ENCODE data around the gene NGF.

The NGF gene

DNA sequence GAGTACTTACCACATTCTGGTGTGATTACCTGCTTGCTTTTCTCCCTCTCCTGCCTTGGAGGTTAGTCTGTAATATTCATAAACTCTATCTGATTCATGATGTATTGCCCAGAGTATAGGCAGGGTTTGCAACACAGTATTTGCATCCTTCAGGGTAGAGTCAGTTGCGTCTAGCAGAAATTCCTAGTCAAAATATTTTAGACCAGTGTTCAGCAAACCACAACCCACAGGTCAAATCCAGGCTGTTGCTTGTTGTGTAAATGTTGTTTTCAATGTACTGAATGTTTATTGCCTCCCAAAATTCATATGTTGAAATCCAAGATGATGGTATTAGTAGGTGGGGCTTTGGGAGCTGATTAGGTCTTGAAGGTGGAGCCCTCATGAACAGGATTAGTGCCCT is 82.9 kb downstream of the NGF start:
- TF ChIP-seq, protein P1, sequence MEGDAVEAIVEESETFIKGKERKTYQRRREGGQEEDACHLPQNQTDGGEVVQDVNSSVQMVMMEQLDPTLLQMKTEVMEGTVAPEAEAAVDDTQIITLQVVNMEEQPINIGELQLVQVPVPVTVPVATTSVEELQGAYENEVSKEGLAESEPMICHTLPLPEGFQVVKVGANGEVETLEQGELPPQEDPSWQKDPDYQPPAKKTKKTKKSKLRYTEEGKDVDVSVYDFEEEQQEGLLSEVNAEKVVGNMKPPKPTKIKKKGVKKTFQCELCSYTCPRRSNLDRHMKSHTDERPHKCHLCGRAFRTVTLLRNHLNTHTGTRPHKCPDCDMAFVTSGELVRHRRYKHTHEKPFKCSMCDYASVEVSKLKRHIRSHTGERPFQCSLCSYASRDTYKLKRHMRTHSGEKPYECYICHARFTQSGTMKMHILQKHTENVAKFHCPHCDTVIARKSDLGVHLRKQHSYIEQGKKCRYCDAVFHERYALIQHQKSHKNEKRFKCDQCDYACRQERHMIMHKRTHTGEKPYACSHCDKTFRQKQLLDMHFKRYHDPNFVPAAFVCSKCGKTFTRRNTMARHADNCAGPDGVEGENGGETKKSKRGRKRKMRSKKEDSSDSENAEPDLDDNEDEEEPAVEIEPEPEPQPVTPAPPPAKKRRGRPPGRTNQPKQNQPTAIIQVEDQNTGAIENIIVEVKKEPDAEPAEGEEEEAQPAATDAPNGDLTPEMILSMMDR (conservative IDR thresholded peaks at IDR 0.05; ENCODE audit: low read length): no peak
- no peak overlapping the region for H3K4me3 ChIP-seq (ENCODE audit: low read length)
- DNase-seq (ENCODE audit: low read depth): peak; percentile 87

DNA sequence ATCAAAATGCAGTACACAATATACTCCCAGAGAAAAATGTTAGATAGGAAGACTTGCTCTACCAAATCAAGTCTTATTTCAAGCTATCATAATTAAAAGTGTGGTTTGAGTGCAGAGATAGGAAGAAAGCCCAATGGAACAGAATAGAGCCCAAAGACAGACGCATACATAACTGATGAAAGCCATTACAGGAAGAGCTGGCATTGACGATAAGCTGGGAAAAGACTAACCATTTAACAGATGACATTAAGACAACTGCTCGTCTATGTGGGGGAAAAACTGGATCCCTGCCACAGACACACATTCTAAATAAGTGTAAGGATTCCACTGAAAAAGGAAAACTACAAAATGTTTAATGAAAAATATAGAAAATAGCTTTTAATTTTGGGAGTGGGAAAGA is 85.5 kb downstream of the NGF start:
- H3K4me3 ChIP-seq (ENCODE audit: low read length): no peak overlapping the region
- TF ChIP-seq, protein P1 (conservative IDR thresholded peaks at IDR 0.05; ENCODE audit: low read length): no peak

DNA sequence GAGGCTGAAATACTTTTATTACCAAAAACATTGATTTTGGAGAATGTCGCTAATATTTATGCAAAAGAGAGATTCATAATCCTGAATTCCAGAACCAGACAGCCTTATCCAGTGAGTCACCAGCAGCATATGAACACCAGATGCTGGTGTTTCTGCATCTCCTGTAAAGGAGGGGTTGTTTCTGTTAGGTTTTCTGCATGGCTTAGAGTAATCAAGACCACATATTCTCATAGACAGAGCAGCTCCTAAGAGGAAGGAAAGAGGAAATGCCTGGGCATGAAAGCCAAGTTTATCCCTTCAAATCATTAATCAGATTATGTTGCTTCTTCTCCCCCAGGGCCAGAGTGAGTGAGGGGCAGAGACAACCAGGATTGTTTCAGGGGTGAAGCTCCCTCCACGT is 86.2 kb downstream of the NGF start:
- peak; percentile 96 for DNase-seq (ENCODE audit: low read depth)
- H3K4me3 ChIP-seq (ENCODE audit: low read length): no peak overlapping the region
- TF ChIP-seq, protein P1 (conservative IDR thresholded peaks at IDR 0.05; ENCODE audit: low read length): no peak

More for the DNA sequence above, 85.5 kb downstream of the NGF start:
- DNase-seq (ENCODE audit: low read depth): no peak

DNA sequence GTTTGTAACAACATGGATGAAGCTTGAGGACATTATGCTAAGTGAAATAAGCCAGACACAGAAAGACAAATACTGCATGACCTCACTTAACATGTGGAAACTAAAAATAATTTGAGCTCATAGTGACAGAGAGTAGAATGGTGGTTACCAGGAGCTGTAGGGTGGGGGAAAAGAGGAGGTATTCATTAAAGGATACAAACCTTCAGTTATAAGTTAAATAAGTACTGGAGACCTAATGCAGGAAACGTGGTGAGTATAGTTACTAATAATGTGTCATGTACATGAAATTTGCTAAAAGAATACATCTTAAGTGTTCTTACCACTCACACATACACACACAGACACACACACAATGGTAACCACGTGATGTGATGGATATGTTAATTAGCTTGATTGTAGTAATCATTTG is 86.7 kb downstream of the NGF start:
- H3K4me3 ChIP-seq (ENCODE audit: low read length): no peak overlapping the region
- DNase-seq (ENCODE audit: low read depth): peak; percentile 66
- TF ChIP-seq, protein P1 (conservative IDR thresholded peaks at IDR 0.05; ENCODE audit: low read length): no peak

DNA sequence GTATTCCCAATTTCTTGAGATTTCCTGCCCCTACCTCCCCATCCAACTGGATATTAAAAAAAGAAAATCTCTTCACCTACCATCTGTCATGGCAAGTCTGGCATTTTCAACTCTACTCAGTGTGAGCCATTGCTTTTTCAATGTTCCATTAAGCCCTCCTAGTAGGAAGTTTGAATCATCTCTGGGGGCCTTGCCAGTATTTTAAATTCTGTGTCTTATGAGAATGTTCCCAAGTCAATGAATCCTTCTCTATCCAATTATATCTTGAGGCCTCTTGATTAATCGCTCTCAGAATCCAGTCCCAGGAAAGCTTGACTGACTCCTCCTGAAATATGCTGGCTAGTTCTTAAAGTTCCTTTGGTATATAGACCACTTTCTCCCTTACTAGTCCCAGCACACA is 91.5 kb downstream of the NGF start:
- TF ChIP-seq, protein P1 (conservative IDR thresholded peaks at IDR 0.05; ENCODE audit: low read length): no peak
- no peak overlapping the region for H3K4me3 ChIP-seq (ENCODE audit: low read length)
- no peak for DNase-seq (ENCODE audit: low read depth)

DNA sequence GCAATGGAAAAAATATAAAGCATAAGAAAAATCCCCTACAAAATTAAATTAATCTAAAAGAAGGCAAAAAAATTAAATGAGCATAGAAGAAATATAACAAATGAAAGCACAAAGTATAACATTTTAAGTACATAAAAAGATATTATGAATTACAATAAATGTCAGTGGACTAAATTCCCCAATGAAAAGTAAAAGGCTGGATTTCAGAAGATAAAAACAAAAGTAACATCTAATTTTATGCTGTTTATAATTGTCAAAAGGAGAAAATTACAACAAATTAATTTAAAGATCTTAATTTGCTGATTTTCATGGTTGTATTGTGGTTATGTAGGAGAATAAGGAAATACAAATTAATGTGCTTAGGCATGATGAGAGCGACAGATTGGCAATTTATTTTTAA is 92.8 kb downstream of the NGF start:
- no peak for DNase-seq (ENCODE audit: low read depth)
- TF ChIP-seq, protein P1 (conservative IDR thresholded peaks at IDR 0.05; ENCODE audit: low read length): no peak
- no peak overlapping the region for H3K4me3 ChIP-seq (ENCODE audit: low read length)

DNA sequence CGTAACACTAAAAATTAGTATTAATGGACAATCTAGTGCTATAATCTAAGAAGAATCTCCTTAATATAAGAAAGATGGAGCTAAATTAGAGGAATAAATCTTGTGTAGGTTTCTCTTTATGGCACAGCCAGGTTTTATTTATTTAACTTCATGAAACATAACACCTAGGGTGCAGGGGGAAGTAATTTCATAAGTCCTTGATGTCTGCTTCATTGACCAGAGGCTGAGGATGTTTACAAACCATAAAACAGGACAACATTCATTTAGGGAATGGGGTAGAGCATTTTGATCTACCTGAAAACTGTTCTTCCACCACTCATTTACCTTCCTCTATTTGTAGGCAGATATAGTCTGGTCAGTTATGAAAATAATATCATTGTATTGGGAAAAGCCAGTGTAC is 95.5 kb downstream of the NGF start:
- DNase-seq (ENCODE audit: low read depth): no peak
- TF ChIP-seq, protein P1 (conservative IDR thresholded peaks at IDR 0.05; ENCODE audit: low read length): no peak
- H3K4me3 ChIP-seq (ENCODE audit: low read length): no peak overlapping the region

Data from AG10803 (cell line).